Measurements from ENCODE around the gene ACSL4. TPM values are rescaled to one million over a fixed set of nuclear protein-coding genes. Genes with fewer than 3 reads are reported as not detected.

ACSL4 gene
- total and polyA plus RNA-seq, 9 of the 15 experiments (the other 6 are each of a cell fraction or from before 2014, with no cell fraction given): 9.8 to 35.1 (median 25.5) TPM

- H3K27me3 ChIP-seq (ENCODE audit: control insufficient read depth in 2 of 2, insufficient read depth in 2 of 2, low read length in 2 of 2): no peaks in the 10 kb centered on the region
- no peak for DNase-seq (ENCODE audit: extremely low read depth in 1 of 4, low spot score in 3 of 4)
- H4K20me1 ChIP-seq (replicated peaks; ENCODE audit: control insufficient read depth, insufficient read depth, low read length): no peaks in the 10 kb centered on the region; the same call in 1 of the 2 replicates
- in situ Hi-C loops (cut with MboI): no loop called here
- no peak for ATAC-seq
- CTCF ChIA-PET (ENCODE audit: low intra/inter-chr PET ratio): no interaction called here
- H3K9me1 ChIP-seq (ENCODE audit: control insufficient read depth, insufficient read depth, low read length): no peaks in the 10 kb centered on the region
- no peak for TF ChIP-seq MCM2 (IDR thresholded peaks at IDR 0.05; ENCODE audit: low read depth)
- TF ChIP-seq PHB (CRISPR knock-in tag; IDR thresholded peaks at IDR 0.05): no peak
- TF ChIP-seq CBX5 (IDR thresholded peaks at IDR 0.05; ENCODE audit: borderline replicate concordance, low read depth): no peak
- no peak for TF ChIP-seq MEF2D (tag; conservative IDR thresholded peaks at IDR 0.05; ENCODE audit: low read depth)
- TF ChIP-seq RBM34 (IDR thresholded peaks at IDR 0.05; ENCODE audit: borderline replicate concordance, insufficient read depth, low read length): no peak
- no peak for TF ChIP-seq CHD2 (IDR thresholded peaks at IDR 0.05; ENCODE audit: low read depth, low read length)
- TF ChIP-seq, protein P1, sequence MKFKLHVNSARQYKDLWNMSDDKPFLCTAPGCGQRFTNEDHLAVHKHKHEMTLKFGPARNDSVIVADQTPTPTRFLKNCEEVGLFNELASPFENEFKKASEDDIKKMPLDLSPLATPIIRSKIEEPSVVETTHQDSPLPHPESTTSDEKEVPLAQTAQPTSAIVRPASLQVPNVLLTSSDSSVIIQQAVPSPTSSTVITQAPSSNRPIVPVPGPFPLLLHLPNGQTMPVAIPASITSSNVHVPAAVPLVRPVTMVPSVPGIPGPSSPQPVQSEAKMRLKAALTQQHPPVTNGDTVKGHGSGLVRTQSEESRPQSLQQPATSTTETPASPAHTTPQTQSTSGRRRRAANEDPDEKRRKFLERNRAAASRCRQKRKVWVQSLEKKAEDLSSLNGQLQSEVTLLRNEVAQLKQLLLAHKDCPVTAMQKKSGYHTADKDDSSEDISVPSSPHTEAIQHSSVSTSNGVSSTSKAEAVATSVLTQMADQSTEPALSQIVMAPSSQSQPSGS (CRISPR knock-in tag; IDR thresholded peaks at IDR 0.05): no peak
- no peak for TF ChIP-seq POU5F1 (IDR thresholded peaks at IDR 0.05; ENCODE audit: borderline replicate concordance, low read depth, low read length, partially characterized antibody)
- no peak for TF ChIP-seq XRCC5 (IDR thresholded peaks at IDR 0.05; ENCODE audit: low read depth, low read length)
- TF ChIP-seq ZNF239 (CRISPR knock-in tag; IDR thresholded peaks at IDR 0.05): no peak
- no peak for TF ChIP-seq NCOR1 (IDR thresholded peaks at IDR 0.05)
- no peak for TF ChIP-seq EWSR1 (IDR thresholded peaks at IDR 0.05; ENCODE audit: borderline replicate concordance, low read depth, partially characterized antibody)
- no peak for TF ChIP-seq MTA2 (IDR thresholded peaks at IDR 0.05; ENCODE audit: low read depth)
- TF ChIP-seq SIN3A (IDR thresholded peaks at IDR 0.05; ENCODE audit: borderline replicate concordance in 2 of 2, control insufficient read depth in 1 of 2, low read depth in 2 of 2, low read length in 2 of 2): no peak
- no peak for TF ChIP-seq XRCC4 (IDR thresholded peaks at IDR 0.05; ENCODE audit: extremely low read depth, insufficient read depth, insufficient read length)
- no peak for TF ChIP-seq ATF7 (IDR thresholded peaks at IDR 0.05)
- TF ChIP-seq POLR2B (IDR thresholded peaks at IDR 0.05; ENCODE audit: low read depth, partially characterized antibody): no peak
- no peak for TF ChIP-seq CEBPB (tag; IDR thresholded peaks at IDR 0.05)
- no peak for TF ChIP-seq POLR2H (tag; IDR thresholded peaks at IDR 0.05; ENCODE audit: low read depth)
- no peak for TF ChIP-seq ZNF184 (CRISPR knock-in tag; IDR thresholded peaks at IDR 0.05)
- H3K27ac ChIP-seq (ENCODE audit: extremely low read depth, low read depth, low read length): no peak overlapping the region
- WGBS (ENCODE audit: insufficient coverage, low coverage, missing lambda C conversion rate): 22% methylated on average over 1 of the region's 1 CpG
- H3K9ac ChIP-seq (ENCODE audit: insufficient read depth in 1 of 2, low read depth in 2 of 2, low read length in 2 of 2): no peak overlapping the region
- no peak overlapping the region for H3K4me3 ChIP-seq
- H2AFZ ChIP-seq (ENCODE audit: low read depth, low read length): no peak overlapping the region
- BruUV-seq (replicated peaks): no TSS peak
- POLR2A ChIA-PET: no interaction called here
- H3K79me2 ChIP-seq (ENCODE audit: control insufficient read depth, insufficient read depth, low read length): peaks cover 9% of the 10 kb centered on the region; the same call in 2 of the 3 replicates
- peaks cover 20% of the 10 kb centered on the region; the same call in 1 of the 3 replicates for H3K36me3 ChIP-seq (ENCODE audit: control insufficient read depth, insufficient read depth, low read length)
- no peak for FAIRE-seq
- no peak overlapping the region for H3K4me2 ChIP-seq (ENCODE audit: insufficient read depth, low read length)
- H3K4me1 ChIP-seq (replicated peaks in 1 of 2; ENCODE audit: control insufficient read depth in 2 of 2, insufficient read depth in 2 of 2, low read length in 2 of 2): no peaks in the 10 kb centered on the region
- no peaks in the 10 kb centered on the region for H3K9me3 ChIP-seq (replicated peaks; ENCODE audit: control insufficient read depth, insufficient read depth, low read depth, low read length)
- intact Hi-C loops (cut with micrococcal nuclease): no loop called here
These were observed 41.8 kb downstream of the ACSL4 start for GRCh38 chrX:109691277-109691676.
